ENCODE results near the gene FASTK. TPM values are rescaled to one million over a fixed set of nuclear protein-coding genes. Genes with fewer than 3 reads are reported as not detected.

The FASTK gene
- total and polyA plus RNA-seq, 2 experiments from 2014 or later: 109 to 145 TPM

DNA sequence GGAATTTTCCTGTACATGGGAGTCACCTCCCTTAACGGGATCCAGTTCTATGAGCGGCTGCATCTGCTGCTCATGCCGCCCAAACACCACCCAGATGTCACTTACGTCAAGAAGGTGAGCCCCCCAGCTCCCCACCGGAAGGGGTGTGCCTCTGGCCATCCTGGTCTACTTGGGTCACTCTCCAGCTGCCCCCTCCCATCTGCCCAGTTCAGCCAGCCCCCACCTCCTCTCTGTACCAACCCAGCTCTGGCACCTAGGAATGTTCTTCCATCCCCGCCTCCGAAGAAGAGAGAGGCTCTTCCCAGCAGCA is 5.0 kb downstream of the FASTK start:
- Histone ChIP-seq H3F3A (ENCODE audit: insufficient read depth) (peaks cover 7% of the 10 kb centered on the region; the same call in 1 of the 2 replicates), H3K9ac (no peak overlapping the region), H4K20me1 (ENCODE audit: insufficient read depth) (no peaks in the 10 kb centered on the region), H3K9me2 (ENCODE audit: insufficient read depth) (no peaks in the 10 kb centered on the region), H2AFZ (no peak overlapping the region), H3K4me3 (no peak overlapping the region), H3K36me3 (ENCODE audit: low read depth) (no peaks in the 10 kb centered on the region; the same call in 1 of the 2 replicates), H3K4me1 (ENCODE audit: insufficient read depth) (peaks cover 7% of the 10 kb centered on the region), H3K9me3 (ENCODE audit: low read depth) (no peaks in the 10 kb centered on the region), H3K27ac (no peak overlapping the region), H3K79me2 (ENCODE audit: insufficient read depth) (peaks cover 29% of the 10 kb centered on the region), H3K27me3 (replicated peaks; ENCODE audit: insufficient read depth) (no peaks in the 10 kb centered on the region), H3K4me2 (ENCODE audit: unreplicated experiment) (no peak overlapping the region)
- 62 to 71% methylated on average over 7 of the region's 7 CpGs for WGBS, 2 experiments (ENCODE audit: low coverage in 1 of 2, low lambda C conversion rate in 2 of 2, missing lambda C conversion rate in 2 of 2)
- TF ChIP-seq EZH2phosphoT487 (IDR thresholded peaks at IDR 0.05; ENCODE audit: insufficient read depth, low read depth) (no peak), EZH2 (IDR thresholded peaks at IDR 0.05; ENCODE audit: insufficient read depth, poor library complexity, severe bottlenecking) (no peak)
- no peak for DNase-seq
- in situ Hi-C loops (cut with MboI): no loop called here

DNA sequence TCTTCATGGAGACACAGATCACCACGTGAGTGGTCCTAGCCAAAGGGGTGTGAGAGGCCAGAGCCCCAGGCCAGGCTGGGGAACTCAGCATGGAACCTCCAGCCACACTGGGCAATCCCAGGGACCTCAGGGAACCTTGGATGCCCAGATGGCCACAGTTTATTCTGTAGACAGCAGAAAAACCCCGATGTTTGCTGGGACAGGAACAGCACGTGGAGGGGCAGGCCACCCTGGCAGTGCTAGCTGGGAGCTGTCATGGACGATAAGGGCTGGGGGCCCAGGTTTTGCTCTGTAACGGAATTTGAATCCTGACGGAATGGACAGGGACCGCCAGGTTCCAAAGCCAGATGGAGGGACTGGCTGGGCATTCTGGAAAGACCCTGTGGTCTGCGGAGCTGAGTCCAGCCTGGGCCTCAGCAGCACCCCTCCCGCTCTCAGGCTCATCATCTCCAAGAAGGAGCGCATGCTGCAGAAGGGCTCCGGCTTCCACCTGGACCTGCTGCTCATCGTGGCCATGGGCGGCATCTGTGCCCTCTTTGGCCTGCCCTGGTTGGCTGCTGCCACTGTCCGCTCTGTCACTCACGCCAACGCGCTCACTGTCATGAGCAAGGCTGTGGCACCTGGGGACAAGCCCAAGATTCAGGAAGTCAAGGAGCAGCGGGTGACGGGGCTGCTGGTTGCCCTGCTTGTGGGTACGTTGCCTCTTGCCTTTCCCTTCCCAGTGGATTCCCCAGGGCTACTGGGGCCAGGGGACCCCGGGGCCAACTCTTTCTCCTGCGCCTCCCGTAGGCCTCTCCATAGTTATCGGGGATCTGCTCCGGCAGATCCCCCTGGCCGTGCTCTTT is 5.6 kb downstream of the FASTK start:
- Histone ChIP-seq H3K27ac (no peak overlapping the region), H3K9ac (no peak overlapping the region), H4K20me1 (ENCODE audit: insufficient read depth) (no peaks in the 10 kb centered on the region), H3K4me2 (ENCODE audit: unreplicated experiment) (no peak overlapping the region), H3K4me3 (no peak overlapping the region), H3K27me3 (replicated peaks; ENCODE audit: insufficient read depth) (no peaks in the 10 kb centered on the region), H3K4me1 (ENCODE audit: insufficient read depth) (peaks cover 7% of the 10 kb centered on the region), H3K36me3 (ENCODE audit: low read depth) (no peaks in the 10 kb centered on the region; the same call in 1 of the 2 replicates), H2AFZ (no peak overlapping the region), H3K9me2 (ENCODE audit: insufficient read depth) (no peaks in the 10 kb centered on the region), H3K9me3 (ENCODE audit: low read depth) (no peaks in the 10 kb centered on the region), H3F3A (ENCODE audit: insufficient read depth) (peaks cover 7% of the 10 kb centered on the region; the same call in 1 of the 2 replicates), H3K79me2 (ENCODE audit: insufficient read depth) (peaks cover 24% of the 10 kb centered on the region)
- no peak for DNase-seq
- in situ Hi-C loops (cut with MboI): no loop called here
- no peak for TF ChIP-seq EZH2 (IDR thresholded peaks at IDR 0.05; ENCODE audit: insufficient read depth, poor library complexity, severe bottlenecking)
- no peak for TF ChIP-seq EZH2phosphoT487 (IDR thresholded peaks at IDR 0.05; ENCODE audit: insufficient read depth, low read depth)
- WGBS, 2 experiments (ENCODE audit: low coverage in 1 of 2, low lambda C conversion rate in 2 of 2, missing lambda C conversion rate in 2 of 2): 87 to 91% methylated on average over 26 of the region's 26 CpGs

DNA sequence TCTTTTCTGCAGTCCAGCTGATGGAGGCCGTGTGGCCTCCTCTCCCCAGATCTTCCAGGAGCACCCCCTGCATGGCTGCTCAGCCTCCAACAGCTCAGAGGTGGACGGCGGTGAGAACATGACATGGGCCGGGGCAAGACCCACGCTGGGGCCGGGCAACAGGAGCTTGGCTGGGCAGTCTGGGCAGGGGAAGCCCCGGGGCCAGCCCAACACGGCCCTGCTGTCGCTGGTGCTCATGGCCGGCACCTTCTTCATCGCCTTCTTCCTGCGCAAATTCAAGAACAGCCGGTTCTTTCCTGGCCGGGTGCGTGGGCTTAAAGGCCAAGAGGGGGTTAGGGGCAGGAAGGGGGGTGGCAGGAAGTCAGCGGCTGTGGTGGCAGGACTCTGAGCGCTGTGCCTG is 6.6 kb downstream of the FASTK start:
- H3K27me3 ChIP-seq (replicated peaks; ENCODE audit: insufficient read depth): no peaks in the 10 kb centered on the region
- no peaks in the 10 kb centered on the region for H3K9me3 ChIP-seq (ENCODE audit: low read depth)
- H2AFZ ChIP-seq: no peak overlapping the region
- DNase-seq: no peak
- no peaks in the 10 kb centered on the region for H4K20me1 ChIP-seq (ENCODE audit: insufficient read depth)
- peaks cover 7% of the 10 kb centered on the region; the same call in 1 of the 2 replicates for H3F3A ChIP-seq (ENCODE audit: insufficient read depth)
- peaks cover 13% of the 10 kb centered on the region for H3K79me2 ChIP-seq (ENCODE audit: insufficient read depth)
- H3K36me3 ChIP-seq (ENCODE audit: low read depth): no peaks in the 10 kb centered on the region; the same call in 1 of the 2 replicates
- no peak overlapping the region for H3K4me3 ChIP-seq
- no peaks in the 10 kb centered on the region for H3K9me2 ChIP-seq (ENCODE audit: insufficient read depth)
- TF ChIP-seq EZH2 (IDR thresholded peaks at IDR 0.05; ENCODE audit: insufficient read depth, poor library complexity, severe bottlenecking) (no peak), EZH2phosphoT487 (IDR thresholded peaks at IDR 0.05; ENCODE audit: insufficient read depth, low read depth) (no peak)
- peaks cover 7% of the 10 kb centered on the region for H3K4me1 ChIP-seq (ENCODE audit: insufficient read depth)
- WGBS, 2 experiments (ENCODE audit: low coverage in 1 of 2, low lambda C conversion rate in 2 of 2, missing lambda C conversion rate in 2 of 2): 91 to 93% methylated on average over 17 of the region's 17 CpGs
- H3K9ac ChIP-seq: no peak overlapping the region
- no peak overlapping the region for H3K27ac ChIP-seq
- in situ Hi-C loops (cut with MboI): no loop called here
- H3K4me2 ChIP-seq (ENCODE audit: unreplicated experiment): no peak overlapping the region

DNA sequence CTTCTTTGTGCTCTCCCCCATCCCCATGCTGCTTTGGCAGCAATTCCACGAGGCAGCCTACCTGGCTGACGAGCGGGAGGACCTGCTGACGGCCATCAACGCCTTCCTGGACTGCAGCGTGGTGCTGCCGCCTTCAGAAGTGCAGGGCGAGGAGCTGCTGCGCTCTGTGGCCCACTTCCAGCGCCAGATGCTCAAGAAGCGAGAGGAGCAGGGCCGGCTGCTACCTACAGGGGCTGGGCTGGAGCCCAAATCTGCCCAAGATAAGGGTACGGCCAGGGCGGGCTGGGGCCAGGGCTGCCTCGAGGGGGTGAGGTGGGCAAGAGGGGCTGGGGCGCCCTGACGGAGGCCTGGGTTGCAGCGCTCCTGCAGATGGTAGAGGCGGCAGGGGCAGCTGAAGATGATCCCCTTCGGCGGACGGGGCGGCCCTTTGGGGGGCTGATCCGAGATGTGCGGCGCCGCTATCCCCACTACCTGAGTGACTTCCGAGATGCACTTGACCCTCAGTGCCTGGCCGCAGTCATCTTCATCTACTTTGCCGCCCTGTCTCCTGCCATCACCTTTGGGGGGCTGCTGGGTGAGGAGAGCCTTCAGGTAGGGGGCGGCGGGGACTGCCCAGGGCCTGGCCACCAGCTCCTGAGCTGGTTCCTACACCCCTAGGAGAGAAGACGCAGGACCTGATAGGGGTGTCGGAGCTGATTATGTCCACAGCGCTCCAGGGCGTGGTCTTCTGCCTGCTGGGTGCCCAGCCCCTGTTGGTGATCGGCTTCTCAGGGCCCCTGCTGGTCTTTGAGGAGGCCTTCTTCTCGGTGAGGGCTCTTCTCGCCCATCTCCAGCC is 9.4 kb downstream of the FASTK start:
- in situ Hi-C loops (cut with MboI): no loop called here
- H3K4me1 ChIP-seq (ENCODE audit: insufficient read depth): no peaks in the 10 kb centered on the region
- no peak for DNase-seq
- H3K4me2 ChIP-seq (ENCODE audit: unreplicated experiment): no peak overlapping the region
- WGBS, 2 experiments (ENCODE audit: low coverage in 1 of 2, low lambda C conversion rate in 2 of 2, missing lambda C conversion rate in 2 of 2): 91 to 94% methylated on average over 24 to 39 of the region's 39 CpGs
- no peak overlapping the region for H2AFZ ChIP-seq
- no peak overlapping the region for H3K27ac ChIP-seq
- H3K4me3 ChIP-seq: no peak overlapping the region
- TF ChIP-seq EZH2 (IDR thresholded peaks at IDR 0.05; ENCODE audit: insufficient read depth, poor library complexity, severe bottlenecking) (no peak), EZH2phosphoT487 (IDR thresholded peaks at IDR 0.05; ENCODE audit: insufficient read depth, low read depth) (no peak)
- peaks cover 8% of the 10 kb centered on the region; the same call in 1 of the 2 replicates for H3K36me3 ChIP-seq (ENCODE audit: low read depth)
- H3K79me2 ChIP-seq (ENCODE audit: insufficient read depth): no peaks in the 10 kb centered on the region
- no peak overlapping the region for H3K9ac ChIP-seq
- H3F3A ChIP-seq (ENCODE audit: insufficient read depth): no peaks in the 10 kb centered on the region
- H3K27me3 ChIP-seq (replicated peaks; ENCODE audit: insufficient read depth): no peaks in the 10 kb centered on the region
- no peaks in the 10 kb centered on the region for H3K9me3 ChIP-seq (ENCODE audit: low read depth)
- H3K9me2 ChIP-seq (ENCODE audit: insufficient read depth): no peaks in the 10 kb centered on the region
- no peaks in the 10 kb centered on the region for H4K20me1 ChIP-seq (ENCODE audit: insufficient read depth)

All from GM23248 (cell line).